SIG-M5 treated with dmso at 0.1 percent for 504 hours (cell line): Measurements from ENCODE around the gene C10orf67.

Source experiments
- DNase-seq: peaks from one replicate; lab custom pipeline; 2025; ENCODE audit not compliant: unreplicated experiment; lab: John Stamatoyannopoulos, UW

Gene C10orf67

GRCh38 chr10:23199768-23200511, 144.7 kb downstream of the C10orf67 start:
- no peak for DNase-seq

- DNase-seq = no peak
Measured at GRCh38 chr10:23198940-23199767, 145.4 kb downstream of the C10orf67 start.

GRCh38 chr10:23198610-23198939, 146.0 kb downstream of the C10orf67 start:
- DNase-seq = no peak

GRCh38 chr10:23197416-23197861, 147.2 kb downstream of the C10orf67 start:
- no peak for DNase-seq

- DNase-seq = no peak
Measured at GRCh38 chr10:23196915-23197314, 147.7 kb downstream of the C10orf67 start.

GRCh38 chr10:23195846-23196600, 148.6 kb downstream of the C10orf67 start:
- DNase-seq = no peak

- DNase-seq = no peak
Measured at GRCh38 chr10:23194966-23195845, 149.4 kb downstream of the C10orf67 start.

GRCh38 chr10:23194471-23194965, 150.1 kb downstream of the C10orf67 start:
- DNase-seq = no peak

- DNase-seq = no peak
Measured at GRCh38 chr10:23193435-23194074, 151.0 kb downstream of the C10orf67 start.

GRCh38 chr10:23192712-23193434, 151.7 kb downstream of the C10orf67 start:
- no peak for DNase-seq

GRCh38 chr10:23191764-23192711, 152.6 kb downstream of the C10orf67 start, which contains the start of gene PTF1A:
PTF1A (plus strand) TSS chr10:23192312; CDS start chr10:23192531, 219 bp downstream.
- no peak for DNase-seq

GRCh38 chr10:23190872-23191763, 153.5 kb downstream of the C10orf67 start:
- no peak for DNase-seq

- no peak for DNase-seq
Measured at GRCh38 chr10:23189024-23189423, 155.6 kb downstream of the C10orf67 start.

GRCh38 chr10:23187155-23187554, 157.4 kb downstream of the C10orf67 start:
- no peak for DNase-seq

GRCh38 chr10:23186697-23187096, 157.9 kb downstream of the C10orf67 start:
- DNase-seq = no peak

GRCh38 chr10:23186178-23186577, 158.4 kb downstream of the C10orf67 start:
- no peak for DNase-seq

GRCh38 chr10:23174977-23175512, 169.6 kb downstream of the C10orf67 start:
- DNase-seq = no peak
